NB4 (cell line): Measurements from ENCODE around the gene GRM5.

ENCODE experiments used
- CTCF ChIP-seq: IDR thresholded peaks from one replicate; pipeline ENCODE4 v1.5.1; 2012; ENCODE audit warnings: low read depth, low read length
- POLR2A ChIP-seq: IDR thresholded peaks from 2 replicates; pipeline ENCODE4 v1.6.1; 2011; ENCODE audit warnings: mild to moderate bottlenecking; ENCODE audit not compliant: insufficient read length; ENCODE audit errors: extremely low read depth

GRCh38 chr11:88590361-88590760 is 475.4 kb downstream of the GRM5 start:
- TF ChIP-seq CTCF (no peak), POLR2A (no peak)
